SH-SY5Y (cell line): ENCODE measurements around the gene PTGES.

Experiments
- GATA2 ChIP-seq: IDR thresholded peaks from 2 replicates; pipeline ENCODE4 v1.6.1; 2011; ENCODE audit warnings: mild to moderate bottlenecking, low read depth, low read length
- GATA3 ChIP-seq: IDR thresholded peaks from 2 replicates; pipeline ENCODE4 v1.6.1; 2011; ENCODE audit warnings: low read depth, mild to moderate bottlenecking, low read length, moderate library complexity

- no peak for TF ChIP-seq GATA3
- no peak for TF ChIP-seq GATA2
Observed at GRCh38 chr9:129701549-129701948, 51.3 kb downstream of the PTGES start.
